NCI-H2107 (cell line): ENCODE data around the gene TRIM5.

Experiments
- DNase-seq: peaks from one replicate; lab custom pipeline; 2025; lab: John Stamatoyannopoulos, UW

The TRIM5 gene

GRCh38 chr11:5624489-5625279 lies 60.2 kb downstream of the TRIM5 start, which contains the start of gene TRIM34:
Gene TRIM34 (plus strand): TSS chr11:5625001. CDS start chr11:5632332, 7,331 bp downstream.
- no peak for DNase-seq

- no peak for DNase-seq
These were observed 62.1 kb downstream of the TRIM5 start for GRCh38 chr11:5622802-5623201.

DNA sequence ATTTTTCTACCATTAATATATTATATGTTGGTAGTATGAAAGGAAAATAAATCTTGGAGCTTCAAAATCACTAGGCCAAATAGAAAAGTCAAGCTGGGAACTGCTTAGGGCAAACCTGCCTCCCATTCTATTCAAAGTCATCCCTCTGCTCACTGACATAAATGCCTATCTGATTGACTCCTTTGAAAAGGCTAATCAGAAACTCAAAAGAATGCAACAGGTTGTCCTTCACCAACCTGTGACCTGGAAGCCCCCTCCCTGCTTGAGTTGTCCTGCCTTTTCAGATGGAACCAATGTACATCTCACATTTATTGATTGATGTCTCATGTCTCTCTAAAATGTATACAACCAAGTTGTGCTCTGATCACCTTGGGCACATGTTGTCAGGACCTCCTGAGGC lies 63.3 kb downstream of the TRIM5 start:
- no peak for DNase-seq

- no peak for DNase-seq
These were observed 64.0 kb downstream of the TRIM5 start for GRCh38 chr11:5620651-5621521.

GRCh38 chr11:5618807-5619206 lies 66.1 kb downstream of the TRIM5 start:
- DNase-seq = no peak
